GM21737 (cell line): ENCODE measurements around the gene TRPV2.

Experiments used
- ATAC-seq: cut with Tn5 transposase; IDR thresholded peaks from one replicate; pipeline ENCODE4 v1.9.1; 2021; ENCODE audit warnings: mild to moderate bottlenecking, moderate library complexity; ENCODE audit not compliant: unreplicated experiment

The TRPV2 gene

DNA sequence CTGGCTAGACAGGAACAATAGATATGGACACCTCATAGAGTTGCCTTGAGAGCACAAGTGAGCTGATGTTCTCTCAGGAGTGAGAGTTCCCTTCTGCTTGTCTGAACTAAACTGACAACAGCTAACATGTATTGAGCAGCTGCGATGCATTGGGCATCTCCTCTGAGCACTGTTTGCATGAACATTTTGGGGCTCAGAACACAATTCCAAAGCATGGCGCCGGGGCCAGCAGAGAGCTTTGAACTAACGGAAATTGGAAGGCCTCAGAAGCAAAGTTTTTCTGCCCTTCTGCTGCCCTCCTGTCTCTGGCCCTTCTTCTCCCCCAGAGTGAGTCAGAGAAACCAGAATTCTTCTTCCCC, 38.1 kb downstream of the TRPV2 start:
- ATAC-seq: no peak

DNA sequence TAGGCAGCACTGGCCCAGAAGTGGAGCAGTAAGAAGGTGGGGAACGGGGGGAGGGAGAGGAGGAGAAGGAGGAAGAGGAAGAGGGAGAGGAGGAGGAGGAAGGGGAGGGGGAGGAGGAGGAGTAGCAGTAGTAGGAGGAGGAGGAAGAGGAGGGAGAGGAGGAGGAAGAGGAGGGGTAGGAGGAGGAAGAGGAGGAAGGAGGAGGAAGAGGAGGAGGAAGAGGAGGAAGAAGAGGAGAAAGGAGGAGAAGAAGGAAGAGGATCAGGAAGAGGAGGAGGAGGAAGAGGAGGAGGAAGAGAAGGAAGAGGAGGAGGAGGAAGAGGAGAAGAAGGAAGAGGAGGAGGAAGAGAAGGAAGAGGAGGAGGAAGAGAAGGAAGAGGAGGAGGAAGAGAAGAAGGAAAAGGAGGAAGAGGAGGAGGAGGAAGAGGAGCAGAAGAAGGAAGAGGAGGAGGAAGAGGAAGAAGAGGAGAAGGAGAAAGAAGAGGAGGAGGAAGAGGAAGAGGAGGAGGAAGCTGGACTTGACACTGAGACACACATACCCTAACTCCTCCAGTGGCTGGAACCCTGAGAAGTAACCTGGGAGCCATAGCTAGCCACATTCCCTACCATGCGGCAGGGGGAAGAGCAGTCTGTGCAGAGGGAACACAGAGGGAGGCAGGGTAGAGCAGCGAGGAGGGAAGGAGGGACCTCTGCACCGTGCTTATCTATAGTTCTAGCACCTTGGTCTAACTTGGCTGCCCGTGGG, 40.8 kb downstream of the TRPV2 start:
- no peak for ATAC-seq

DNA sequence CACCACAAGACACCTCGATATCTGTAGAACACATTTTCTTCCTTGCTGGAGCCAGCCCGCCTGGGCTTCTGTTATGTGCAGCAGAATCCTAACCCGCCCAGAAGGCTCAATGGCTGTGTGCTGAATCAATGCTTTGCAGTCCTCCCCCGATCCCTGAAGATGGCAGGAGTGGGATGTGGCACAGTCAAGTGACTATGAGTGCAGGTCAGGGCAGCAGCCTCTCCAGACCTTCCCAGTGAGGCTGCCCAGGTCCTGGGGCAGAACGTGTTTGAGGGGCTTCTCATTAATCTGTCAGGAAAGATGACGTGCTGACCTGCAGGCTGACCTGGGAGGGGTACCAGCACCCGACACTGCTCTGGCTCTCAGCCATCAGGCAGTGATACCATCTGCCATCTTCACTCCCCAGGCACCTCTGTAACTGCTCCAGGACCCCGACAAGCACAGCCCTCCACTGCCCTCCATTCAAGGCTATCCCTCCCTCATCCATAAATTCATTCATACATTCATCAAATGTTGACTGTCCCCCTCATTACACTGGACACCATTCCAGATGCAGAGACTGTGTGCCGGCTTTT, 41.5 kb downstream of the TRPV2 start:
- ATAC-seq: no peak

DNA sequence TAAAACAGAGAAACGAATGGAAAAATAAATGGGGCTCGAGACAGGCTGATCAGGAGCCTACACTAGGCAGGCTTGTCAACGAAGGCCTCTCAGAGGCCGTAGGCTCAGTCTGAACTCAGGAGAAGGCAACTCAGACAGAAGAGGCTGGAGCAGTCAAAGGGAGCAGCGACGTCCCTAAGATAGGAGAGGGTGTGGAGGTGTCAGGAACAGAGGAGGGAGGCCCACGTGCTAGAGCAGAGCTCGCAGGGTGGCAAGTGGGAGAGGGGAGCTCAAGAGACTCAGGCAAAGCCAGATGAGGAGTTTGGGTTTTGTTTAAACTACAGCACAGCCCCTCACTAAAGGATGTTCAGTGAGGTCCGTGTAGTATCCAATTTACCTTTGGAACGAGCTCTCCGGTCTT, 43.9 kb downstream of the TRPV2 start:
- no peak for ATAC-seq

DNA sequence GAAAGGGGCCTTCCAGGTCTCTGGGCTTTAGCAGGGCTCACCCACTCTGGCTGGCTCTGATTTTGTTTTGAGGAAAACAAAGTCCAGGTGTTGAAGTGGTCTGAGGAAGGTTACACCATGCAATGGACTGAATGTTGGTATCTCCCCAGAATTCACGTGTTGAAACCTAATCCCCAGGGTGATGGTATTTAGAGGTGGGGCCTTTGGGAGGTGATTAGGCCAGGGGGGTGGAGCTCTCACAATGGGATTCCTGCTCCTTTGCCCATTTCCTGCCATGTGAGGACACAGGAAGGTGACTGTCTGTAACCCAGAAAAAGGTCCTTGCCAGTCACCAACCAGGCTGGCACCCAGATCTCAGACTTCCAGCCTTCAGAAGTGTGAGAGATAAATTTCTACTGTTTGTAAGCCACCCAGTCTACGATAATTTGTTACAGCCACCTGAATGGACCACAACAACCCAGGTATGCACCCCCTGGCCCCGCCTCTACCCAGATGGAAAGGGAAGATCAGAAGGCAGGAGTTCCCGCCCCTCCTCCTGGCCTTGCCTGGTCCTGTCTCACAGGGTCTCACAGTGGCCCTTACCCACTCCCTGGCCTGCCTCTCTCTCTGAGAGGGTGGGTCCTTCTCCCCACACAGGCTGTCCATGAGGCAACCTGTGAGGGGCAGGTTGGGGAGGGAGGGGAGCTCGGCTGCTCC, 44.6 kb downstream of the TRPV2 start:
- ATAC-seq: no peak

DNA sequence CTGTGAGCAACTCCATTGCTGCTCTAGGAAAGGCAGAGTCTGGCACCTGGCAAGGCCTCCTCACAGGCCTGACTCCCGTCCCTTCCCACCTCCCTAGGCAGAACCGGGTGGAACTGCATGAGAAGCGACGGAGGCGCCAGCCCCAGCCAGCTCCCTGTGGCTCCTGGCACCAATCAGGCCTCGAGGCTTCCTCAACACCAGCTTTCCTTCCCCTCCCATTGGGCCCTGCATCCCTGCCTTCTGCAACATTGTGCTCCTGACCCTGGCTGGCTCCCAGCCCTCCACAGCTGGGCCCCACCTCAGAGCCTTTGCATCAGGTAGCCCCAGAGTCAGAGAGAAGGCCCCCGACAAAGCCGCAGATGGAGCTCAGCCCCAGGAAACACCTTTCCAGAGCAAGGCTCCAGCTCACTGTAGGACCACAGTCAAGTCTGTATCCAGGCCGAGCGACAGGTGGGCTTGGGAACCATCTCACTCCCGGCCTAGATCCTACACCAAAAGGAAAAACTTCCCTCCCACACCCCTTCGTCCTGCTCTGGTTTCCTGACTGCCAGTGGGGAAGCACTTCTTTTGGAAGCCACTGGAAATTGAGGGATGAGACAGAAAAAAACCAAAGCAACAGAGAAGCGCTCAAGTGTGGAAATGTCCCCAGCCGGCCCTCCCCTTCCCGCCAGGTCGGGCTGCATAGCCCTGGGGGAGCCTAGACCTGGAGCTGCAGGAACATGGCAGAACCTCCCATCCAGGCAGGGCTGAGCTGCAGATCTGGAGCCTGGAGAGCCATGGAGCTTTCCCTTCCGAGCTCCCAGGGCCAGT, 45.6 kb downstream of the TRPV2 start:
- ATAC-seq: no peak

DNA sequence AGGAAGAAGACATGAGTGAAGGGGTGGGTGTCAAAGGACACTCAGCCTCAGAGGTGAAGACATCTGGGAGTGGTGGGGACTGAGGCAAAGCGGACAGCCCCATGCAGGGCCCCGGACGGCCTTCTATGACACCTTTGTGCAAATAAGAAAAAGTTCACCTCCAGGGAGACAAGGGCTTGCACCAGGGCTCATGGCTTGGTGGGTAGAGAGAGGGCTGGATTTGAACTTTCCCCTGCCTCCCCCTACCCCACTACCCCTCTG, 46.2 kb downstream of the TRPV2 start:
- no peak for ATAC-seq

DNA sequence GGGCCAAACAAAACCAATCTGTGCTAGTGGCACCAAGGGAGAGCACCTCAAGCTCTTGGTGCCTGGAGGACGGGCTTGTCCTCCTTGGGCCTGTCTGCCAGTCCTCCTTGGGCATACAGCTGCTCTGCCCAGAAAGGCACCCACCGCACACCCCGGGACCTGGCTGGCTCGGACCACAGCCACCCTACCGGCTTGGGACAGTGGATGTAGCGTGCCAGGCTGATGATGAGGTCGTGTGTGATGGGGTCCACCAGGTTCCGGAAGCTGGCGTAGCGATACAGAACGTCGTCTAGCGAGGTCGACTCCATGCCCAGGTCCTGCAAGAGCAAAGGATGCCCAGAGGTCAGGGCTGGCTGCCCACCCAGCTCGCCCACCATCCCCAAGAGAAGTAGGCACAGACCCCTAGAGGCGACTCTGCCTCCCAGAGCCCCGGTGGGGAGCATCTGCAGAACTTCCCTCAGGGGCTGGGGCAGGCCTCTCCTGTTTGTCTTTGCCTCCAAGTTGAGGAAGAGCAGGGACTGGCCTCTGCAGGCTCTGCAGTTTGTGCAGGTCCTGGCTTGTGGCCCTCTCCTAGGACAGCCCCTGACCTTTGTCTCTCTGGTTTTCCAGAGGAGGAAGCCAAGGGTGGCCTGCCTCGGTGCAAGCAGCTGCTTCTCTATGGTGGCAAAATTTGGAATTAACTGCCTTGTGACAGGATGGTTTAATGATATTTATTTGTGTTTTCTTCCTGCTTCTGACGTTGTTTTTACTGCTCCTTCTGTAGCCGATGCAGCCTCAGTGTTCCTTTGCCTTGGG, 46.9 kb downstream of the TRPV2 start:
- ATAC-seq: no peak

DNA sequence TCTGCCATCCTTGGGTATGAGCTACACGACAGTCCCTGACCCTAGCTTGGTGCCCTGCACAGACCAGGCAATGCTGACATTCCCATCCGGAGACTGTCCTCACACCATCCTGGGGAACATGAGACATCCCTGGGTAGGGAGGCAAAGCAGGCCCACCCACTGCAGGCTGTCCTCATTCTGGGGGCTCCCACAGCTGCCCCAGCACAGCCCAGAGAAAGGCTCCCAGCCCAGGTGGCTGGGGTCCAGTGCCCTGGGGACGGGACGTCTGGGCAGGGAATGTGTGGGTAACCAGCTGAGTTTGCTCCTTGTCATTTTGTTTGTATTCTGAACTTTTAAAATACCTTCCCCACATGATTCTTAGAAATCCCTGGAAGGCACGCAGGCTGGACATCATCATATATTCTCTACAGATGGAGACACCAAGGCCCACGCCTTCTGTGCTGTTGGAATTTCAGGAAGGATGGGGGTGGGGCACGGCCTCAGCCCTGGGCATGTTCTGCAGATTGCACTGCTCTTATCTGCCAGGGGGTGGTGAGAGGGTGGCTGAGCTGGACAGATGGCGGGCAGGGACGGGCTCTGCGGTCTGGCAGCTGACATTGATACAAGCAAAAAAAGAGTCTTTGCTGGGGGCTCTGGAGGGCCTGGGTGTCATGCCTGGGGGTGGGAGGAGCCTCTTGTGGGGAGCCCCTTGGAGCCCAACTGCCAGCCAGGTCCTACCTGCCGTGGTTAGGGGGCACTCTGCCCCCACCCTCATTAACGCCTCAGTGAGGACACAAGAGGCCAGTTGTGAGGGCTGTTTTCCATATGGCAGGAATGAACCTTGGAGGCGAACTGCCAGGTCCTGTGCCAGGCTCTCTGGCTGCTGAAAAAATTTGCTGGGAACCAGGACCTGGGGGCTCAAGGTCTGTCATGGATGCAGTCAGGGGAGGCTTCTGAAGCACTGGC, 48.3 kb downstream of the TRPV2 start:
- no peak for ATAC-seq

DNA sequence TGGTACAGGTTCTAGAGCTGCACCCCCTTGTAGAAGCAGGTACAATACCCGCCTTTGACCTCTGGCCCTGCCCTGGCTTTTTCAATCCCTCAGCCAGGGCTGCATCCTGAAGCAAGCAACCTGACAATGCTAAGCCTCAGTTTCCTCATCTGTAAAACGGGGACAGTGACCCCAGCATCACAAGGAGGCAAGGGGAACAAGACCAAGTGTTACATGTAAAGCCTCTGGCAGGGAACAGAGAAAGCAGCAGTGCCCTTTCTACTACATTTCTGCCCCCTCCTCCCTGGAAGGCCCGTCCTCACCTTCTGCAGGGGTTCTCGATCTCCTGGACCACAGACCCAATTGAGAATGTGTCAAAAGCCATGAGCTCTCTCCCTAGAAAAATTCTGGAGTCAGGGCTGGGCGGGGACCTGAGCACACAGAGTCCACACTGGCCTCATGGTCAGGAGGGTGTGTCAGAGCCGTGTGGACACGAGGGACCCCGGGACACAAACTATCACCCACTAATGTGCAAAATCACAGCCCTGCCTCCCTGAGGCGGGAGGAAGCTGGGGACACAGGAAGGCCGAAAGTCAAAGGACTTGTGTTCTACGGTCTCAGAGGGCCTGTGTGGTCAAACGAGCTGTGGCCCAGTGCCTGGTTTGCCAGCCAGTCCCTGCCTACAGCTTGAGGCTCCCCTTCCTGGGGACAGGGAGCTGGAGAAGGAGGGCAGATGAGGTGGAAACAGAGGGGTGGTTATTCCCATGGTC, 49.1 kb downstream of the TRPV2 start:
- no peak for ATAC-seq

DNA sequence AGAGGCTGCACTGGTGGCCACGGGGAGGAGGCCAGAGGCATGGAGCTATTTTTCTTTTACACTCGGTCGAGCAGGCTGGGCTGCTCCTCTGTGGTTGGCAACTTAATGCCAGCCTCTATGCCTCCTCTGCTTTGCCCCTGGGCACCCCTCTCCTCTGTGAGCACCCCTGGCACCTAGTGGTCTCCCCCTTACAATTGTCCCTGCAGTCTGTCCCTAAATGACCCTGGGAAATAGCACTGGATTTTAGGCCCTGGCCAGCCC, 49.6 kb downstream of the TRPV2 start:
- ATAC-seq: no peak

DNA sequence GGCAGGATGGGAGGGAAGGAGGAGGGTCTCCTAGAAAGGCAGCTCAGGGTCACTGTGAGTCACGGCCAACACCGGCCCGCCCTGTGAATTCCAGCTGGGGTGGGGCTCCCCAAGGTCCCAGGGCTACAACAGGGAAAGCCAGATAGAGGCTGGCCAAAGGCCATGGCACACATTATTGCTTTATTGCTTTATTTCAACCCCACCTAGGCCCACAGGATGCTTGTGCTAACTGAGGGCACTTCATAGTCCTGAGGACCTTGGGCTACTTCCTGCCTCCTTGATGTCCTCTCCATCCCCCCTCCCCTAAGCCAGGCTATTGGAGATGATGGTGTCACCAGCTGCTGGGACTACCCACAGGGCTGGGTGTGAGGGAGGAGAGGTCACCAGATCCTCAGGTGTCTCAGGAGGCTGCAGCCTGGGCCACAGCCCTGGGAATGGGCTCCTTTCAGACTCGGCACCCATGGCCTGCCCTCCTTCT, 50.5 kb downstream of the TRPV2 start:
- ATAC-seq: no peak

DNA sequence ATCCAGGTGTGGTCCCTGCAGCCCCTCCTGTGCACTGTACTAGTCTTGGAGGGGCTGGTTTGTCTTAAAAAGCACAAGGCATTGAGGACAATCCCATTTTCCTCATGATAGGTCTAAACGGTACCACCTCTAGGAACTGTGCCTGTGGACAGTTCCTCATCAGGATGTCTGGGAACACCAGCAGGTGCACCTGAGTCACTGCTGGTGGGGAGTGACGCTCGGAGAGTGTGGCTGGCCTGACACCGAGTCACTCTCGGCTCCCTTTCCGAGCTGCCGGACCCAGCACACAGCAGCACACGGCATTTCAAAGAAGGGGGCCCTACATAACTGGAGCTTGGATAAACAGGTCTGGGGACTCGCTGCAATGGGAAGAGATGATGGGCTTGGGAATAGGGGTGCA, 51.0 kb downstream of the TRPV2 start:
- no peak for ATAC-seq

DNA sequence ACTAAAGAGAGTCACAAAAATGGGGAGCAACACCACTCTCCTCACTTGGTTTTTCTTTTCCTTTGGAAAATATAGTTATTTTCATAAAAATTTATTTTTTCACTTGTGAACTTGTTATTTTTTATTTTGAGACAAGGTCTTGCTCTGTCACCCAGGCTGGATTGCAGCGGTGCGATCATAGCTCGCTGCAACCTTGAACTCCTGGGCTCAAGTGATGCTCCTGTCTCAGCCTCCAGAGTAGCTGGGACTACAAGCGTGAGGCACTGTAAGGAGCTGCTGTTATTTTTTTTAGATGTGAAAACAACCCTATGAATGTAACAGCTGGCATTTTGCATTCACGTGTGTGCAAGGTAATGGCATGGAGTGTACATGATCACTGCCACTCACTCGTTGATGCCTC, 51.7 kb downstream of the TRPV2 start:
- ATAC-seq: no peak

DNA sequence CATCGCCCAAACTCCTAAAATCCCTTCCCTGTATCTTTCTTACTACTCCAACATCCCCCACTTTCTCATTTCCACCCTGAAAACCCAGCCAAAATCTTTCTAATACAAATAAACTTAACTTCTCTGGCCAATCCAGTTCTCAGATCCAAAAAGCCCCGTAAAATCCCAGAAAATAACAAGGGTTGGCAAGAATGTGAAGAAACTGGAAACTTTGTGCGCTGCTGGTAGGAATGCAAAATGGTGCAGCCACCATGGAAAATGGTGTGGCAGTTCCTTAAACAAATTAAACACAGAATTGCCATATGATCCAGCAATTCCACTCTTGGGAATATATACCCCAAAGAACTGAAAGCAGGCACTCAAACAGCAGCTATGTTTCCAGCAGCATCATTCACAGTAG, 52.5 kb downstream of the TRPV2 start:
- ATAC-seq: no peak

DNA sequence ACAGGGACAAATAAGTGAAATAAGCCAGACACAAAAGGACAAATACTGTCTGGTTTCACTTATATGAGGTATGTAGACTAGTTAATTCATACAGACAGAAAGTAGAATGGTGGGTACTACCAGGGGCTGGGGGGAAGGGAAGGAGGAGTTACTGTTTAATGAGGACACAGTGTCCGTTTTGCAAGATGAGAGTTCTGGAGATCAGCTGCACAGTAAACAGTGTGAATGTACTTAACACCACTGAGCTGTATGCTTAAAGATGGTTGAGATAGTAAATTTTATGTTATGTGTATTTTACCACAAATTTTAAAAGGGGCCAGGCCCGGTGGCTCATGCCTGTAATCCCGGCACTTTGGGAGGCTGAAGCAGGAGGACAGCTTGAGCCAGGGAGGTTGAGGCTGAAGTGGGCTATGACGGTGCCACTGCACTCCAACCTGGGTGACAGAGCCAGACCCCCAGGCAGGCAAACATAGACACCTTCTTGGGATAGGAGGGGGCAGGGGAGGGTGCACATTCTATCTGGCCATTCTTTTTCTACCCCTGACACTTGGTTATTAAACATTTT, 53.1 kb downstream of the TRPV2 start:
- ATAC-seq: no peak

DNA sequence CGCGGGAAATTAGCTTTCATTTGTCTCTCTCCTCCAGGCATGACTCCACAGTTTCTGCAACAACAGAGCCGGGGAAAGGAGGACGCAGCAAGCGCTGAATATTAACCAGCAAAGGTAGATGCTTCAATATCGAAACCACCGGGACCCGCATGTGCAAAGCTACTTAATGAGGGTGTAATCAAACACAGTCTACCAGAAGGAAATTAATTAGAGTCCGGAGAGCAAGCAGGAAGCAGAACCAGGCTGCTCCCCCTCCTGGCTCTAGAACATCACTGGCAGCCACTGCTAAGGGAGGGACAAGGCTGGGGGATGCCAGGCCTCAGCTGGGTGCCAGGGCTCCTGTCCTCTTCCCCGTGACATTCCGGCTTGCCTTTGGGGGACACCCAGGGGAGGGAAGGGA, 54.9 kb downstream of the TRPV2 start:
- no peak for ATAC-seq

DNA sequence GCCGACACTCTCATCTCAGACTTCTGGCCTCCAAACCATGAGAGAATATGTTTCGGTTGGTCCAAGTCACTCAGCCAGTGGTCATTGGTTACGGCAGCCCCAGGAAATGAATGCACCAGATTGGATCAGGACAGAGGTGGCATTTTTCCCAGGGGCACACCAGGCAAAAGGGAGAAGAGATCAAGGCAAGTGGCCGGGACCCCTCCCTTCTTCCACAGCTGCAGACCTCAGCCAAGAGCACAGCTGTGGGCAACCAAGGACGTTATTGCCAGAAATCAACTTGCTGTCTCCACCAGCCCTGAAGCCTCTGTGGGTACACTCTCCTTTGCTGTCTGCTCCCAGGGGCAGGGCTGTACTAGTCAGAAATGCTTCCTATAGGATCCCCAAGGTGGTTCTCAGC, 55.9 kb downstream of the TRPV2 start:
- no peak for ATAC-seq

DNA sequence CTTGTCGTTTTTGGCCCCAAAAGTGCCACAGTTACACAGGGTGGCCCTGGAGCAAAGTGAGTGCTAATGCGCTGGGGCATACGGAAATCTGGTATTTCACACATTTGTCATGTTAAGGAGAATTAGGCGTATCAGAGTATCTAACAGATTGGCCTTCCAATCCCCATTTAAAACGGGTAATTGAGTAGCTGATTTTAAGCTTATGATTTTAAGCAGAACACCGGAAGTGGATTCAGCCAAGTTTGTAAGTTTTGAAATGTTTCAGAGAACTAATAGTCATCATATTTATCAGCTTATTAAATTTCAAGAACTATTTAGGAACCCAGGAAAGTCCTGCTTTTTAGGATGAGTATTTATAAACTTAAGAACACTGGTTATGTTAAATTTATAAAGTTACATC, 57.2 kb downstream of the TRPV2 start:
- ATAC-seq: no peak
